GM12801 (cell line): ENCODE measurements around the gene PDS5A.

ENCODE experiments used
- TF ChIP-seq, protein P1 (sequence below): IDR thresholded peaks from one replicate; pipeline ENCODE4 v1.5.1; 2011; ENCODE audit warnings: control low read depth; ENCODE audit not compliant: insufficient read length; ENCODE audit errors: extremely low read depth

Gene PDS5A

DNA sequence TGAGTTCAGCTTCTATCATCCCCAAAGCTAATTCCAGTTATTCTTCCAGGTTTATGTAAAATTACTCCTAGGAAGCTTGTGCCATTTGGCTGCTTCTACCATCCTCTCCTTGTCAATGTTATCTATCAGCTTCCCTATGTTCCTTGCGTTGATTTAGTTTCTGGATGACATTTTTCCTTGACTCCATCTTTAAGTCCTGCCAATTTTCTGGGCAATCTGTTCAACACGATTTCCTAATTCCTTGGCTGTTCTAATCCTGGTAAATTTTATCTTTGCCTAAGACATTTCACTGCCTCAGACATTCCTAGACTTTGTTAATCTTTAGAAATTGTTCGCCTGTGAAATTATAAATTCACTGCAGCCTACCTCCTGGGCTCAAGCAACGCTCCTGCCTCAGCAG is 125.1 kb downstream of the PDS5A start:
- TF ChIP-seq, protein P1, sequence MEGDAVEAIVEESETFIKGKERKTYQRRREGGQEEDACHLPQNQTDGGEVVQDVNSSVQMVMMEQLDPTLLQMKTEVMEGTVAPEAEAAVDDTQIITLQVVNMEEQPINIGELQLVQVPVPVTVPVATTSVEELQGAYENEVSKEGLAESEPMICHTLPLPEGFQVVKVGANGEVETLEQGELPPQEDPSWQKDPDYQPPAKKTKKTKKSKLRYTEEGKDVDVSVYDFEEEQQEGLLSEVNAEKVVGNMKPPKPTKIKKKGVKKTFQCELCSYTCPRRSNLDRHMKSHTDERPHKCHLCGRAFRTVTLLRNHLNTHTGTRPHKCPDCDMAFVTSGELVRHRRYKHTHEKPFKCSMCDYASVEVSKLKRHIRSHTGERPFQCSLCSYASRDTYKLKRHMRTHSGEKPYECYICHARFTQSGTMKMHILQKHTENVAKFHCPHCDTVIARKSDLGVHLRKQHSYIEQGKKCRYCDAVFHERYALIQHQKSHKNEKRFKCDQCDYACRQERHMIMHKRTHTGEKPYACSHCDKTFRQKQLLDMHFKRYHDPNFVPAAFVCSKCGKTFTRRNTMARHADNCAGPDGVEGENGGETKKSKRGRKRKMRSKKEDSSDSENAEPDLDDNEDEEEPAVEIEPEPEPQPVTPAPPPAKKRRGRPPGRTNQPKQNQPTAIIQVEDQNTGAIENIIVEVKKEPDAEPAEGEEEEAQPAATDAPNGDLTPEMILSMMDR, result no peak

DNA sequence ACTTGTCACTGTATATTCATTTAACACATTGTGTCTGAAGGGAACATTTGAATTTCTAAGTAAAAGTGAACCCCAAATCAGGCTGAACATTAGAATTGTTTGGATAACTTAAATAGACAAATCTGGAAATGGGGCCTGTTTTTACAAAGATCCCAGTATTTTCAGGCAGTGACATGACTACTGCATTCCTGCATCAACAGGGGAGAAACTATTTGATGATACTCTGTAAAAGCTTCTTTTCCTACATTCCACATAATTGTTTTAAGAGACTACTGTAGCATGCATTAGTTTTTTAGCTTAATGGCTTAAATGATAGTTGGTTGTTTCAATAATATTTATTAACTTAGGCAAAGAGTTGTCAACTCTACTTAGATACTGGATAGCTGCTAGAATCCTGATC is 127.0 kb downstream of the PDS5A start:
- TF ChIP-seq, protein P1, result no peak

DNA sequence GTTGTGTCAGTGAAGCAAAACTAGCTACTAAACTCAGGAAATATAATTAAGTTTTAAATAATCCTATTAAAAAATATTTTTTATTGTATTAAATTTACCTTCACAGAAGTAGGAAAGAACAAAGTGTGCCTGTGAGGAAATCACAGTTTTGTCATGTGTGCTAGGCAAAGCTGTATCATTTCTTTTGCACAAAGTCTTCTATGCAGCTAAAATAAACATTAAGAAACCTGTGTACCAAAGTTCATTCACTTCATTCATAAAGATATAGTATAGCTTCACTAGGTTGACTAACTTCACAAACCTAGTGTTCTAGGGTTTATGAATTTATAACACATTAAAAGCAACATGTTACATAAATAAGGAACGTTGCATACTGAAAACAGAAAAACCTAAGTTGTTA is 131.0 kb downstream of the PDS5A start:
- TF ChIP-seq, protein P1, result no peak

DNA sequence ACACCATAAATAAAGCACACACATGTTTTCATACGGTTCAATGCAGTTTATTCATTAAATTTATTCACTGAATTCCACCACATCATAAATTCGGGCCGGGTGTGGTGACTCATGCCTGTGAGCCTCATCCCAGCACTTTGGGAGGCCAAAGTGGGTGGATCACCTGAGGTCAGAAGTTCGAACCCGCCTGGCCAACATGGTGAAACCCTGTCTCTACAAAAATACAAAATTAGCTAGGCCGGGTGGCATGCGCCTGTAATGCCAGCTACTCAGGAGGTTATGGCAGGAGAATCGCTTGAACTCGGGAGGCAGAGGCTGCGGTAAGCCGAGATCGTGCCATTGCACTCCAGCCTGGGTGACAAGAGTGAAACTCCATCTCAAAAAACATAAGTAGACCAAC is 131.6 kb downstream of the PDS5A start:
- TF ChIP-seq, protein P1, result no peak

DNA sequence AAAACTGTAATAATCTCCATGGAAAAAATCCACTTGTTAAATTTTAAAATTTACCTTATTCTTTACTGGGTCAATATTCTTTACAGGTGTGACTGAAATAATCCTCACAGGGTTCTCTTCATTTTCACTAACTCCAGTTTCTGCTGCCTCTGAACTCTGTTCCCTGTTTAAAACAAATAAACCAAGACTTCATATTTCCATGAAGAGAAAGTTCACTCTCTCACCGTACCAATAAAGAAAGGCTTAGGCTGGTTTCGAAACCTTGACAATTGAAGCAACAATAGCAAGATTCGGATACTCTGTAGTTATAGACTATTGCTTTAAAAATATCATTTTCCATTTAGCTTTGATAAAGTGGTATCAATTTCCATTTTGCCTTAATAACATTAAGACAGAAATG is 135.8 kb downstream of the PDS5A start:
- TF ChIP-seq, protein P1, result no peak

DNA sequence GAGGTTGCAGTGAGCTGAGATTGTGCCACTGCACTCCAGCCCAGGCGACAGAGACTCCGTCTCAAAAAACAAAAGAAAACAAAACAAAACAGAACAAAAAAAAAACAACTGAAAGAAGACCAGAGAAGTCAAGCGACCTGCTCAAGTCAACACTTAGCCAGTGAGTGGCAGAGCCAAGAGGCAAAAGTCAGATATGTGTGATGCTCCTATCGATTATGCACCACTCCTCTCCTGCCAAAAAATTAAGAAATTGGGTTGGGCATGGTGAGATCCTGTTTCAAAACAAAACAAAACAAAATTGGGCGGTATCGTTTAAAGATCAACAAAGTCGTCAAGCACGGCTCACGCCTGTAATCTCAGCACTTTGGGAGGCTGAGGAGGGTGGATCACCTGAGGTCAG is 137.7 kb downstream of the PDS5A start:
- TF ChIP-seq, protein P1, result no peak

DNA sequence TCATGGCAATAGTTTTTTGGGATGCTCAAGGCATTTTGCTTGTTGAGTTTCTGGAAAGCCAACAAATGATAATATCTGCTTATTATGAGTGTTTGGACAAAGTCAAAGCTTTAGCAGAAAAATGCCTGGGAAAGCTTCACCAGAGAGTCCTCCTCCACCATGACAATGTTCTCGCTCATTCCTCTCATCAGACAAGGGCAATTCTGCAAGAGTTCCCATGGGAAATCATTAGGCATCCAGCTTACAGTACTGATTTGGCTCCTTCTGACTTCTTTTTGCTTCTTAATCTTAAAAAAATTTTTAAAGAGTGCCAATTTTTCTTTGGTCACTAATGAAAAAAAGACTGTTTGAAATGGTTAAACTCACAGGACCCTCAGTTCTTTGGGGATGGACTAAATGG is 143.4 kb downstream of the PDS5A start:
- TF ChIP-seq, protein P1, result no peak

DNA sequence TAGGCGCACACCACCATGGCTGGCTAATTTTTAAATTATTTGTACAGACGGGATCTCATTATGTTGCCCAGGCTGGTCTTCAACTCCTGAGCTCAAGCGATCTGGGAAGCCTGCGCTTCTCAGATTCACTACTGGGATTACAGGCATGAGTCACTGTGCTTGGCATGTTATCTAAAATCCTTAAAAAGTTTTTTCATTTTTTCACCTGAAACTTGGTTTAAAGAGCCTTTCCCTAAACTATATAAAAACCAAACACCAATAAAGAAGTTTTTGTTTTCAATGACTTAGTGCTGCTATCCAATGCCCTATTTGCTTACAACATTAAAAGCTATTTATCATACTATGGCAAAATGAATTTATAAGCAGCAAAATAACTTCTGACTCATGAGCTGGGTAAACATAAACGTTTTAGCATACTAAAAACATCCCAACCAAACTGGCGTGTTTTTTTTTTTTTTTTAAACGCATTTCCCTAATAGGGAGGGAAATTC is 151.9 kb downstream of the PDS5A start:
- TF ChIP-seq, protein P1, result no peak
